Skeletal muscle satellite cell (primary cell): ENCODE measurements around the gene LY6G6D.

Experiments
- H3K27me3 ChIP-seq: 2 replicates; pipeline ENCODE4 v1.7.0; 2013; ENCODE audit warnings: low read length; ENCODE audit not compliant: control insufficient read depth, insufficient read depth
- H3K36me3 ChIP-seq: 2 replicates; pipeline ENCODE4 v1.7.0; 2013; ENCODE audit warnings: mild to moderate bottlenecking, control low read depth, low read length; ENCODE audit not compliant: insufficient read depth
- H3K4me1 ChIP-seq: 2 replicates; pipeline ENCODE4 v1.7.0; 2013; ENCODE audit warnings: low read length; ENCODE audit not compliant: control insufficient read depth, insufficient read depth
- H3K4me2 ChIP-seq: 2 replicates; pipeline ENCODE4 v1.7.0; 2013; ENCODE audit warnings: mild to moderate bottlenecking, low read length
- H3K4me3 ChIP-seq: 2 replicates; pipeline ENCODE4 v1.7.0; 2013; ENCODE audit warnings: low read length
- H3K9ac ChIP-seq: 2 replicates; pipeline ENCODE4 v1.7.0; 2013; ENCODE audit warnings: mild to moderate bottlenecking, low read depth, low read length, moderate library complexity
- H3K9me3 ChIP-seq: replicated peaks from 2 replicates; pipeline ENCODE4 v1.7.0; 2013; ENCODE audit warnings: mild to moderate bottlenecking, control low read depth, low read length

Gene LY6G6D

DNA sequence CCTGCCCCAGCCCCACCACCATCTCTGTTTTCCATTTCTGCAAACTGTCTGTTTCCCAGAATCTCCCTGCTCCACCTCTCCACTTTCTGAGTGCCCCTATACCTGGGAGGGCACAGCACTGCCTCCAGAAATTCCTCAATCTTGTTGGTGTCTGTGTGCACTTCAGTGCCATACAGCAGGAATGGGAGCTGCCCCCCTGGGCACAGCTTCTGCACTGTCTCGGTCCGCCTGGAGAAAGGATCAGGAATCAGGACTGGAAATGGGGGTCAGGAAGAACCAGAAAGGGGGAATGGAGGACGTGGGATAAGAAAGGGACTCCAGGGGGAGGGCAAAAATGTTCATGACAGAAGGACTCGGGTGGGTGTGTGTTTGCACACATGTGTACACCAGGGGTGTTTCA lies 18.6 kb downstream of the LY6G6D start:
- Histone ChIP-seq H3K36me3 (peaks cover 38% of the 10 kb centered on the region), H3K9me3 (no peaks in the 10 kb centered on the region), H3K4me2 (peak overlapping the region; percentile 92), H3K9ac (peak overlapping the region; percentile 96), H3K4me3 (peak overlapping the region; percentile 86), H3K4me1 (peaks cover 46% of the 10 kb centered on the region), H3K27me3 (no peaks in the 10 kb centered on the region)

DNA sequence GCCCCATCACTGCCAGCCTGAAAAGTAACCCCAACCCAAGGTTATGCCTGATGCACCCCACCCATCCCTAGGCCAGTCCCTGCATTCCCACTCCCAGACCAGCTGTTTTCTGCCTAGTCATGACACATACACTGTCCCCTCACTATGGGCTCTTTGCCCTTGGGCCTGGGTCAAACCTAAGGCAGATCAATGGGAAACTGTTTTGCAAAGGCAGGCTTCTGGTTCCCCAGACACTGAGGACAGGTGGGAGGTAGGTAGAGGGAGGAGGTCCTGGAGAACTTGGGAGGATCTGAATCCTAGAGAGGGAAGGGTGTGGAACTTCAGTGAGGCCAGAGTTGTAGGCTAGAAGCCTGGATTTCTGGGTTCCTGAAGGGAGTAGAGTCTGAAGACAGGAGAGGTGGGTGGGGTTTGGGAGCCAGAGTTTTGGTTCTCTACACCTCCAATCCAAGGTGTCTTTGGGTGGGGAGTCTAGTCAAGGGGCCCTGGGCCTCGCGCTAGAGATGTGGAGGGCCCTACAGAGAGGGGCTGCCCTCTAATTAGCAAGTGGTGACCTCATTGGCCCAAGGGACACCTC lies 19.2 kb downstream of the LY6G6D start:
- Histone ChIP-seq H3K9ac (peak overlapping the region; percentile 96), H3K4me2 (peak overlapping the region; percentile 92), H3K4me1 (peaks cover 48% of the 10 kb centered on the region), H3K36me3 (peaks cover 38% of the 10 kb centered on the region), H3K9me3 (no peaks in the 10 kb centered on the region), H3K27me3 (no peaks in the 10 kb centered on the region), H3K4me3 (peak overlapping the region; percentile 86)

DNA sequence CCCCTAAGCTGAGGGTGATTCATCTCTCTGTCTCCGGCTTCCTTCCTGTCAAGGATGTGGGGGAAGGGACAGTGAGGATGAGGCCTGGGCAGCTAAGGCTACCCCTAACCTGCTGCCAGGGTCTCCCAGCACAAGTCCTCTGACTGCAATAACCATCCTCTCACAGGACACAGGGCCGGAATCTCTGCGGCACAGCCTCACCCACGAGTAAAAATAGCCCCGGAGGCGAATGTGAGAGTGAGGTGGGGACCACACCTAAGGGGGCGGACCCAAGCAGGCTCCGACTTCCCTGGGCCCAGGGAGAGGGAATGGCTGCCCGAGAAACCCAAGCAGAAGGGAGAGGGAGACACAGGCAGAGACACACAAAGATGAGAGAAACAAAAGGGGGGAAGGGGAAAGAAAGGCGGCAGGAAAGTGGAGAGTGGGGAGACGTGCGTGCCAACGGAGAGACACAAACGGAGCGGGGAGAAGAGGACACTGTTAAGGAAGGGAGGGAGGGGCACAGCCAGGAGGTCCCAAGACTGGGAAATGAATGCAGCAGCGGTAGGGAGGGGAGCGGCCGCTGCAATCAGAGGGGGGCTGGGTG lies 19.8 kb downstream of the LY6G6D start:
- Histone ChIP-seq H3K4me2 (peak overlapping the region; percentile 92), H3K9me3 (no peaks in the 10 kb centered on the region), H3K27me3 (no peaks in the 10 kb centered on the region), H3K4me1 (peaks cover 49% of the 10 kb centered on the region), H3K9ac (peak overlapping the region; percentile 96), H3K4me3 (peak overlapping the region; percentile 86), H3K36me3 (peaks cover 38% of the 10 kb centered on the region)

DNA sequence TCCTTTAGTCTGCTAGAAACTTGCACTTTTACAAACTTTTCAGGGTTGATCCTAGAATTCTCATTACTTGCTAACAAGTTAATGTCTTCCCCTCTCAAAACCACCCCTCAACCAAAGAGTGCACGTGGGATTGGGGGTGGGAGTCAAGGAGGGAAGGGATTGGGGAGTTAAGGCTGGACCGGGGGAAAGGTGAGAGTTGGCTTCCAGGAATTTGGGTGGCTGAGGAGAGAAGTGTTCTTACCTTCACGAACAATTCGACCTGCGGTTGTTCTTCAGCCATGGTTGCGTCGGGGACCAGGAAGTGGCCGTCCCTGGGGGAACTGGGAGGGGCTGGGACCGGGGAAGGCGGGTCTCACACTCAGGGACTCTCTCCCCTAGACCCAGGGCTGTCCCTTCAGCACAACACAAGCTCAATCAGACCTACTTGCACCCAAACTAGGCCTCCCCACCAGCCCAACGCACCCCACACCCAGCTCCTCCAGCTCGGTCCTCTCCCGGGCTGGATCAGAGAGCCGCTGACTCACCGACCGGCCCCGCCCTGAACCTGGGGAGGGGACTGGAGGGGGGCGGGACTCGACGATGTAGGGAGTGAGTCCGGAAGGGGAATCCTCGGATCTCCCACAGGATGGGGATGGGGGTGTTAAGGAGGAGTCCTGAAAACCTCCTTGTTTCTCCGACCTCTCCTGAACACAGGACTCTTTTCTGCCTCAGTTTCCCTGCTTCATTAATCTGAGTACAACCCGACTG lies 21.0 kb downstream of the LY6G6D start, which contains the start of gene CLIC1:
TSS of gene CLIC1 (minus strand) at position 510 of the 747 bp plus-strand sequence. CDS start at position 280, 230 bp downstream.
- Histone ChIP-seq H3K9ac (peak within 1 kb of the TSS; percentile 96), H3K4me3 (peak within 1 kb of the TSS; percentile 86), H3K27me3 (no peaks in the 10 kb centered on the region), H3K9me3 (no peaks in the 10 kb centered on the region), H3K4me1 (peaks cover 42% of the 10 kb centered on the region), H3K4me2 (peak within 1 kb of the TSS; percentile 92), H3K36me3 (peaks cover 30% of the 10 kb centered on the region)

DNA sequence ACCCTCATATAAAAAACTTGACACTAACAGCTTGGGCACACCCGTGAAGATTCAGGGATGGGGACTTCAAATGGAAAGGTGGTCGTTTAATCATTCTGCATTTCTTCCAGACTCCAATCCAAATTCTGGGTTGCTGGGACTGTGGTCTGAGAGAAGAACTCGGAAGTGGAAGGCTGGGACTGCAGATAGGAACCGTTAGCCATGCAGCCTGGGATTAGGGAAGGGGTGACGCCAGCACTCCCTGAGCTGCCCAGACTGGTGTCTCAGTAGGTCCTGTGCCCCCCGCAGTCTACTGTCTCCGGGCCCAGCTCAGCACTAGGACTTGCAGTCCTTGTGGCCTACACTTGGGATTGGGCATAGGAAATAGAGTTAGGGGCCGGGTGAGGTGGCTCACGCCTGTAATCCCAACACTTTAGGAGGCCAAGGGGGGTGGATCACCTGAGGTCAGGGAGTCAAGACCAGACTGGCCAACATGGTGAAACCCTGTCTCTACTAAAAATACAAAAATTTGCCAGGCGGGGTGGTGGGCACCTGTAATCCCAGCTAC lies 21.7 kb downstream of the LY6G6D start:
- Histone ChIP-seq H3K36me3 (peaks cover 27% of the 10 kb centered on the region), H3K9me3 (no peaks in the 10 kb centered on the region), H3K4me3 (peak overlapping the region; percentile 86), H3K4me1 (peaks cover 42% of the 10 kb centered on the region), H3K4me2 (peak overlapping the region; percentile 92), H3K27me3 (no peaks in the 10 kb centered on the region), H3K9ac (peak overlapping the region; percentile 96)

DNA sequence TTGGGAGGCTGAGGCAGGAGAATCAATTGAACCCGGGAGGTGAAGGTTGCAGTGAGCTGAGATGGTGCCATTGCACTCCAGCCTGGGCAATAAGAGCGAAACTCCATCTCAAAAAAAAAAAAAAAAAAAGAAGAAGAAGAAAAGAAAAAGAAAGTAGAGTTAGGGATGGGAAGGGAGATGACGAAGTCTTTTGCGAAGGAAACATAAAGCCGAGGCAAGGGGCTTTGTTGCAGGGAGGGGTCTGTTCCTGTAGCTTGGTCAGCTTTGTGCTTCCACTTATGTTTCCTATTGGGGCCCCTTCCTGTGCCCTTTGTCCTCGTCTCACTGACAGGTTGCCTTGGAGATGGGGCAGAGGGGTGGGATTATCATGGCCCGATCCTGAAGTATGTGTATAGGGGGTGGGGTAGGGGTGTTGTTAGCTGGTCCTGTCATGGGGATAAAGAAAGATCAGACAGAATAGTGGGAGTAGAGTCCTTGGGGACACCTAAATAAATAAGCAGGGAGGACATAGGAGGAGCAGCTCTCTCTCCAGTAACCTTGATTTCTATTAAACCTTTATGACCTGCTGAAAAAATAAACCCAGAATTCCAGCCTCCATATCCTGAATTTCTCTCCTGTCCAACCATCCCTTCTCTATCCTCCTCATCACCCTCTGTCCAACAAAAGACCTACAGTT lies 22.3 kb downstream of the LY6G6D start:
- Histone ChIP-seq H3K36me3 (peaks cover 24% of the 10 kb centered on the region), H3K27me3 (no peaks in the 10 kb centered on the region), H3K4me2 (peak overlapping the region; percentile 78), H3K4me1 (peaks cover 42% of the 10 kb centered on the region), H3K9ac (peak overlapping the region; percentile 75), H3K4me3 (peak overlapping the region; percentile 51), H3K9me3 (no peaks in the 10 kb centered on the region)

DNA sequence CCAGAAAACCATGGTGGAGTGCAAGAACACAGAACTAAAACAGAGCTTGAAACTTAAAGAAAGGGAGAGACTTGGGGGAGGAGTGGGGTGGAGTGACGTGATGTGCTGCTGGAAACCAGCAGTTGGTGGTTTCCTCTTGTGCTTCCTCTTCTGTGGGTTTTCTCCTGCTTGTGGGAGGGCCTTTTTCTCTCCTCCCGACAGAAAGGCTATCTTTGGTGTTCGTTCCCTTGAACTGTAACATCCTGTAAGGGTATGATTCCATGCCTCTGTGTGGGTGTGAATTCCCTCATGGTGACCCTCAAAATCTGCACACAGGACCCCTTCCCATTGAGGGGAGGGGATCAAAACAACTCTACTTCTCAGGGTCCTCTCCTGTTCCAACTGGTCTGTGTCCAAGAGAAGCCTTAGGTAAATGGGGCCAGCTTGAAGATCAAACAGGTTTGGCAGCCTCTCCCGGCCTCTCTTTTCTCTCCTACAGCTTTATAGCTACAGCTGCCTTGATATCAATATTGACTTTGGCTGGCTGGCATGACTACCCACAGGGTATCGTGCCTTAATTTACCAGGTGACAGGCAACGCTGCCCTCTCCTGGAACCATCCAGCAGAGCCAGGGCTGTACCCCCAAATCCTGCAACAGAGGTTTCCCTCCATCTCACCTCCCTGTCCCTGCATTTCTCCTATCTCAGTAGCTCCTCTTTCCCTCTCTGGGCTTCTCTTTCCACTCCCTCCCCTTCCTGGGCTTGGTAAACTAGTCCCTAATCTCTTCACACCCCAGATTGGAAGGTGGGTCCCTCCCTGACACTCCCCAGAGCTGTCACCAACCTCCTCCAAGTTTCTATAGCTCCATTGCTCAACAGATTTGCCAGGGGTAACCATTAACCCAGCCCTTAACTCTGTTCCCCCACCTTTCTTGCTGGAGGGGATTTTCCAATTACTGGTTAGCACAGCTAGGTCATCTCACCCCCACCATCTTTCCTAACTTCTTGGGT lies 23.1 kb downstream of the LY6G6D start:
- Histone ChIP-seq H3K9me3 (no peaks in the 10 kb centered on the region), H3K4me1 (peaks cover 40% of the 10 kb centered on the region), H3K9ac (peak overlapping the region; percentile 75), H3K4me3 (peak overlapping the region; percentile 51), H3K36me3 (peaks cover 21% of the 10 kb centered on the region), H3K27me3 (no peaks in the 10 kb centered on the region), H3K4me2 (peak overlapping the region; percentile 78)

DNA sequence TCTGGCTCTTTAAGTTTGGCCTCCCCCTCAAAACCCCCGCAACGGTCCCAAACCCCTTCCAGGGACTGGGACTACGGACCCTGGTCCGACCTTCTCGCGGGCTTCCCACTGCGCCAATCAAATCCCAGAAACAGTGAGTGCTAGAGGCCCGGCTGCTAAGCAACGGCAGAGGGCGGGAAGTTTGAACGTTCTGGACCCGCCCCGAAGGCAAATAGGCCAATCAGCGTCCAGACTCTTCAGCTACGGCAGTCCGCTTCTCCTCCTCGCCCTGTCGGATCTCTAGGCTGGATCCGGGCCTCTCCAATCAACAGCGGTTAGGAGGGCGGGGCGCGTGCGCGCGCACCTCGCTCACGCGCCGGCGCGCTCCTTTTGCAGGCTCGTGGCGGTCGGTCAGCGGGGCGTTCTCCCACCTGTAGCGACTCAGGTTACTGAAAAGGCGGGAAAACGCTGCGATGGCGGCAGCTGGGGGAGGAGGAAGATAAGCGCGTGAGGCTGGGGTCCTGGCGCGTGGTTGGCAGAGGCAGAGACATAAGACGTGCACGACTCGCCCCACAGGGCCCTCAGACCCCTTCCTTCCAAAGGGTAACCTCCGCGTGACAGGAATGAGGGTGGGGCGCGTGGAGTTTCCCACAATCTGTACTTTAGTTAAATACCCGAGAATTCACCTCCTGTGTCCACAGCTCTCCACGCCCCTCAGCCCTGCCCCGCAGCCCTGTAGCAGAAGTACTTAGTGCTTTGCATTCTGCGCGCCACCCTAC lies 24.7 kb downstream of the LY6G6D start, which contains the start of gene MSH5:
TSS of gene MSH5 (plus strand) at position 367 of the 758 bp plus-strand sequence. CDS start 462 bp downstream, outside the sequence.
- H3K36me3 ChIP-seq = peaks cover 8% of the 10 kb centered on the region
- H3K4me2 ChIP-seq = peak within 1 kb of the TSS; percentile 97
- H3K9me3 ChIP-seq = no peaks in the 10 kb centered on the region
- peak within 1 kb of the TSS; percentile 90 for H3K9ac ChIP-seq
- H3K4me1 ChIP-seq = peaks cover 28% of the 10 kb centered on the region
- peak within 1 kb of the TSS; percentile 95 for H3K4me3 ChIP-seq
- no peaks in the 10 kb centered on the region for H3K27me3 ChIP-seq

DNA sequence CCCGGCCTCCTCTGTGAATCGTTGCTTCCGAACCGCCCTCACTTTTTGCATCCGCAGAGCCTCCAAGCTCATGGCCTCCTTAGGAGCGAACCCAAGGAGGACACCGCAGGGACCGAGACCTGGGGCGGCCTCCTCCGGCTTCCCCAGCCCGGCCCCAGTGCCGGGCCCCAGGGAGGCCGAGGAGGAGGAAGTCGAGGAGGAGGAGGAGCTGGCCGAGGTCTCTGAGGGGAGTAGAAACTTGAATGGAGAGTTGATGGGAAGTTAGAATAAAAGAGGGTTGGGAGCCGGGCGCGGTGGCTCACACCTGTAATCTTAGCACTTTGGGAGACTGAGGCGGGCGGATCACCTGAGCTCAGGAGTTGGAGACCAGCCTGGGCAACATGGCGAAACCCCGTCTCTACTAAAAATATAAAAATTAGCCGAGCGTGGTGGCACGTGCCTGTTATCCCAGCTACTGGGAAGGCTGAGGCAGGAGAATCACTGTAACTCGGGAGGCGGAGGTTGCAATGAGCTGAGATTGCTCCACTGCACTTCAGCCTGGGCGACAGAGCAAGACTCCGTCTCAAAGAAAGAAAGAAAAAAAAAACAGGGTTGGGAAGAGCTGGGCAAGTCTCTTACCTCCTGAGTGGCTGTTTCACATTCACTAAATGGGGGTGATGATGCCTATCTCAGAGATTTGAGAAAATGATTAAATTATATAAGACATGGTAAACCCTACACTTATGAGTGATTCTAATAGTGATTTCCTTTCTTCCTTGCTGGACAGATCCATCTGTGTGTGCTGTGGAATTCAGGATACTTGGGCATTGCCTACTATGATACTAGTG lies 25.5 kb downstream of the LY6G6D start:
- H3K9me3 ChIP-seq = no peaks in the 10 kb centered on the region
- H3K9ac ChIP-seq = peak overlapping the region; percentile 90
- no peaks in the 10 kb centered on the region for H3K27me3 ChIP-seq
- H3K4me1 ChIP-seq = peaks cover 28% of the 10 kb centered on the region
- H3K4me2 ChIP-seq = peak overlapping the region; percentile 97
- peak overlapping the region; percentile 95 for H3K4me3 ChIP-seq
- H3K36me3 ChIP-seq = peaks cover 8% of the 10 kb centered on the region
